Activated CD4-positive, alpha-beta T cell treated with anti-CD3 and anti-CD28 coated beads, Interleukin-2, amount 50 U/mL, for 48 hours (primary cell): Measurements from ENCODE around the gene HSDL1.

Experiments
- DNase-seq, 2 experiments: peaks; one replicate each; pipeline ENCODE4 v3.0.0-alpha.2; 2020

Gene HSDL1

GRCh38 chr16:84105301-84105815, 39.6 kb downstream of the HSDL1 start:
- no peak for DNase-seq

GRCh38 chr16:84104231-84104630, 40.7 kb downstream of the HSDL1 start:
- DNase-seq = no peak

GRCh38 chr16:84103678-84104077, 41.3 kb downstream of the HSDL1 start:
- DNase-seq = no peak

- no peak for DNase-seq
Measured at GRCh38 chr16:84098939-84099338, 46.0 kb downstream of the HSDL1 start.

- no peak for DNase-seq
Measured at GRCh38 chr16:84096447-84097005, 48.5 kb downstream of the HSDL1 start.

- DNase-seq = no peak
Measured at GRCh38 chr16:84095466-84095865, 49.5 kb downstream of the HSDL1 start.

GRCh38 chr16:84093879-84094270, 51.1 kb downstream of the HSDL1 start:
- DNase-seq = no peak

GRCh38 chr16:84093120-84093878, 51.7 kb downstream of the HSDL1 start:
- no peak for DNase-seq

- DNase-seq = no peak
Measured at GRCh38 chr16:84091460-84091859, 53.5 kb downstream of the HSDL1 start.

- DNase-seq = no peak
Measured at GRCh38 chr16:84090211-84090610, 54.8 kb downstream of the HSDL1 start.

GRCh38 chr16:84088695-84089395, 56.1 kb downstream of the HSDL1 start:
- peak; percentile 54 to 61 for DNase-seq

GRCh38 chr16:84087466-84088151, 57.4 kb downstream of the HSDL1 start:
- DNase-seq = no peak

GRCh38 chr16:84087001-84087400, 58.0 kb downstream of the HSDL1 start:
- DNase-seq = no peak

- no peak for DNase-seq
Measured at GRCh38 chr16:84086341-84086740, 58.6 kb downstream of the HSDL1 start.

GRCh38 chr16:84085773-84086172, 59.2 kb downstream of the HSDL1 start:
- DNase-seq = no peak

GRCh38 chr16:84085271-84085667, 59.7 kb downstream of the HSDL1 start:
- no peak for DNase-seq

GRCh38 chr16:84084570-84085270, 60.3 kb downstream of the HSDL1 start:
- peak; percentile 67 to 75 for DNase-seq

- no peak for DNase-seq
Measured at GRCh38 chr16:84082835-84083569, 62.0 kb downstream of the HSDL1 start.

- no peak for DNase-seq
Measured at GRCh38 chr16:84082110-84082509, 62.9 kb downstream of the HSDL1 start.

- DNase-seq = no peak
Measured at GRCh38 chr16:84081446-84081989, 63.5 kb downstream of the HSDL1 start.

- no peak for DNase-seq
Measured at GRCh38 chr16:84080813-84081212, 64.2 kb downstream of the HSDL1 start.

GRCh38 chr16:84080378-84080777, 64.6 kb downstream of the HSDL1 start:
- no peak for DNase-seq
